HepG2 (cell line): ENCODE measurements around the gene VSTM4. TPM values are rescaled to one million over a fixed set of nuclear protein-coding genes. Genes with fewer than 3 reads are reported as not detected.
A peak's percentile ranks its signal among the peaks of the same experiment; 100 is the strongest.

Experiments used
- ATAC-seq: fragments of 200-7000 bp; cut with Tn5 transposase; 3 replicates; pipeline ENCODE4 v1.9.1; 2020; ENCODE audit warnings: mild to moderate bottlenecking, moderate library complexity
- Bru-seq: library from RNA; stranded (reverse); fragments of 400-500 nt; gene quantifications from one replicate; lab custom pipeline; 2021; lab: Mats Ljungman, UMichigan
- BruChase-seq, 2 experiments: library from RNA; stranded (reverse); fragments of 400-500 nt; gene quantifications; one replicate each; lab custom pipeline; 2021; lab: Mats Ljungman, UMichigan
- BruUV-seq: library from RNA; stranded (reverse); fragments of 400-500 nt; replicated peaks from 2 replicates; lab custom pipeline; 2021; lab: Mats Ljungman, UMichigan
- CTCF ChIA-PET: fragments of 300-600 bp; formaldehyde crosslinking; extraction: SDS; loops from one replicate; lab custom pipeline; 2021; ENCODE audit warnings: low total read pairs, inconsistent platforms, low intra/inter-chr PET ratio; lab: Yijun Ruan, JAX
- POLR2A ChIA-PET: fragments of 350-600 bp; sonication (Branson Sonifier 250); formaldehyde crosslinking; loops from one replicate; lab custom pipeline; 2020; ENCODE audit warnings: antibody characterized with exemption, inconsistent platforms; lab: Yijun Ruan, JAX
- DNase-seq: peaks from one replicate; pipeline ENCODE4 v3.0.0-alpha.2; 2015; ENCODE audit warnings: low spot score
- FAIRE-seq: peaks from 3 replicates; lab custom pipeline; 2011; peaks lifted over from hg19 to GRCh38; lab: Jason Lieb, UNC
- H2AFZ ChIP-seq: one replicate; pipeline ENCODE4 v1.6.1; 2011; ENCODE audit warnings: low read length, inconsistent platforms
- H3K27ac ChIP-seq: fragments of 300-600 bp; 3 replicates; pipeline ENCODE4 v1.8.0; 2011; ENCODE audit warnings: mixed run types, mild to moderate bottlenecking, mixed read lengths, low read length, inconsistent platforms; ENCODE audit not compliant: insufficient read depth; ENCODE audit errors: extremely low read length
- H3K27me3 ChIP-seq, 2 experiments: fragments of 200-600 bp in 1 of 2; 2 replicates in 1 of 2; 3 replicates in 1 of 2; pipeline versions ENCODE4 v1.6.0 to v1.8.0; 2011; ENCODE audit warnings: low read length in 2 of 2, mild to moderate bottlenecking in 2 of 2, moderate library complexity in 2 of 2, inconsistent platforms in 1 of 2; ENCODE audit not compliant: insufficient read depth in 2 of 2, control insufficient read depth in 1 of 2
- H3K36me3 ChIP-seq, 2 experiments: fragments of 200-600 bp in 1 of 2; replicated peaks in 1 of 2; 2 replicates in 1 of 2; 3 replicates in 1 of 2; pipeline versions ENCODE4 v1.5.1 to v1.8.0; 2011; ENCODE audit warnings: low read length in 2 of 2, inconsistent platforms in 1 of 2; ENCODE audit not compliant: insufficient read depth in 2 of 2, control insufficient read depth in 1 of 2
- H3K4me1 ChIP-seq: 2 replicates; pipeline ENCODE4 v1.5.1; 2012; ENCODE audit warnings: low read length, inconsistent platforms; ENCODE audit not compliant: insufficient read depth
- H3K4me2 ChIP-seq: 2 replicates; pipeline ENCODE4 v1.6.0; 2011; ENCODE audit warnings: low read depth, low read length, inconsistent platforms
- H3K4me3 ChIP-seq, 3 experiments: fragments of 200-600 bp in 1 of 3; sonication (generic), shearing (Covaris generic) in 1 of 3; replicated peaks in 1 of 3; 2 replicates each; pipeline ENCODE4 v1.5.1; 2011 to 2016; ENCODE audit warnings: low read length in 3 of 3, inconsistent platforms in 2 of 3, low read depth in 2 of 3, mild to moderate bottlenecking in 2 of 3, control low read depth in 1 of 3, mixed read lengths in 1 of 3; ENCODE audit not compliant: insufficient read depth in 1 of 3
- H3K79me2 ChIP-seq: one replicate; pipeline ENCODE4 v1.6.1; 2011; ENCODE audit warnings: low read length, inconsistent platforms; ENCODE audit not compliant: insufficient read depth
- H3K9ac ChIP-seq: 2 replicates; pipeline ENCODE4 v1.6.0; 2011; ENCODE audit warnings: mild to moderate bottlenecking, low read depth, low read length, inconsistent platforms; ENCODE audit not compliant: insufficient read depth
- H3K9me3 ChIP-seq: 2 replicates; pipeline ENCODE4 v1.5.1; 2012; ENCODE audit warnings: mild to moderate bottlenecking, low read length
- H4K20me1 ChIP-seq: 2 replicates; pipeline ENCODE4 v1.6.0; 2011; ENCODE audit warnings: inconsistent platforms, mild to moderate bottlenecking, low read length, moderate library complexity; ENCODE audit not compliant: insufficient read depth
- FOSL2 ChIP-seq: sonication (generic); formaldehyde crosslinking; IDR thresholded peaks from 2 replicates; pipeline ENCODE4 v1.4.0; 2020; ENCODE audit warnings: missing genetic modification reagents
- ZNF629 ChIP-seq: sonication (generic); formaldehyde crosslinking; conservative IDR thresholded peaks from 2 replicates; pipeline ENCODE4 v1.5.0; 2020; ENCODE audit warnings: missing genetic modification reagents
- WGBS: methylation state at CpG from one replicate; pipeline ENCODE4 v1.1.6; 2017; ENCODE audit warnings: low lambda C conversion rate; 5-methylcytosine and 5-hydroxymethylcytosine counted together
- in situ Hi-C: cut with HindIII; loops from 2 replicates; pipeline ENCODE4 v1.10.0; 2017; ENCODE audit warnings: low pct_unique_long_range_greater_than_20kb; ENCODE audit not compliant: extremely low pct_ligation_motif_present
- intact Hi-C: fragments of 100-400 bp; cut with micrococcal nuclease; formaldehyde crosslinking; loops from one replicate; pipeline ENCODE4 v1.10.0; 2022; ENCODE audit not compliant: unreplicated experiment
- long read RNA-seq, 2 experiments: library from RNA in 1 of 2; library from polyadenylated mRNA in 1 of 2; stranded (forward) in 1 of 2; unstranded in 1 of 2; transcript quantifications; one replicate each; pipeline ENCODE4 v2.0.0, GENCODE V29; 2019 to 2022
- polyA minus RNA-seq, 3 experiments: library from RNA; depleted of rRNA, polyadenylated mRNA; stranded (reverse); fragments of >200 nt; gene quantifications; 2 replicates each; pipeline ENCODE4 v1.2.3, GENCODE V29; 2011; ENCODE audit warnings: low replicate concordance in 1 of 3
- polyA plus RNA-seq, 8 experiments: library from polyadenylated mRNA; depleted of rRNA in 3 of 8; stranded (reverse) in 7 of 8; unstranded in 1 of 8; fragments of >200 nt; fragmentation: Illumina TruSeq in 4 of 8; extraction: Trizol in 4 of 8; gene quantifications; 2 replicates each; pipeline versions ENCODE4 v1.2.1 to v1.2.3, GENCODE V29; 2011 to 2016; ENCODE audit warnings: low read depth in 4 of 8, missing spikeins in 1 of 8, mixed read lengths in 1 of 8; ENCODE audit not compliant: insufficient read depth in 1 of 8
- total RNA-seq, 5 experiments: library from RNA; depleted of rRNA; stranded (reverse); fragments of >200 nt; fragmentation: Illumina TruSeq; extraction: Trizol; gene quantifications; 2 replicates each; pipeline ENCODE4 v1.2.3, GENCODE V29; 2016; ENCODE audit warnings: low read depth in 1 of 5

VSTM4 gene, protein sequence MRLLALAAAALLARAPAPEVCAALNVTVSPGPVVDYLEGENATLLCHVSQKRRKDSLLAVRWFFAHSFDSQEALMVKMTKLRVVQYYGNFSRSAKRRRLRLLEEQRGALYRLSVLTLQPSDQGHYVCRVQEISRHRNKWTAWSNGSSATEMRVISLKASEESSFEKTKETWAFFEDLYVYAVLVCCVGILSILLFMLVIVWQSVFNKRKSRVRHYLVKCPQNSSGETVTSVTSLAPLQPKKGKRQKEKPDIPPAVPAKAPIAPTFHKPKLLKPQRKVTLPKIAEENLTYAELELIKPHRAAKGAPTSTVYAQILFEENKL
- total RNA-seq (2016; rRNA removed; fragmentation: Illumina TruSeq; extraction: Trizol) (not detected in 2 replicates), polyA plus RNA-seq (2011; rRNA removed) (not detected in 2 replicates), polyA minus RNA-seq (2011; rRNA and poly(A)+ RNA removed; ENCODE audit: low replicate concordance) (0.04 TPM in 1 of 2 replicates, not detected in the other), Bru-seq, nascent RNA (percentile 2 among the genes with signal in this experiment), BruChase-seq, experiment 1, labeled RNA remaining after a 6-hour chase (not detected), BruChase-seq, experiment 2, labeled RNA remaining after a 2-hour chase (percentile 2 among the genes with signal in this experiment)
- not detected in 2 replicates for total RNA-seq (2016; cell fraction: cytosol; rRNA removed; fragmentation: Illumina TruSeq; extraction: Trizol; ENCODE audit: low read depth)
- not detected in 2 replicates for total RNA-seq (2016; cell fraction: insoluble cytoplasmic fraction; rRNA removed; fragmentation: Illumina TruSeq; extraction: Trizol)
- not detected in 2 replicates for total RNA-seq (2016; cell fraction: membrane; rRNA removed; fragmentation: Illumina TruSeq; extraction: Trizol)
- total RNA-seq (2016; cell fraction: nucleus; rRNA removed; fragmentation: Illumina TruSeq; extraction: Trizol): not detected in 2 replicates
- not detected in 2 replicates for polyA plus RNA-seq (2011; cell fraction: cytosol; rRNA removed)
- not detected in 2 replicates for polyA plus RNA-seq (2011; cell fraction: nucleus; rRNA removed)
- polyA plus RNA-seq (2012): not detected in 2 replicates
- polyA plus RNA-seq (2016; cell fraction: cytosol; fragmentation: Illumina TruSeq; extraction: Trizol; ENCODE audit: low read depth): not detected in 2 replicates
- polyA plus RNA-seq (2016; cell fraction: insoluble cytoplasmic fraction; fragmentation: Illumina TruSeq; extraction: Trizol; ENCODE audit: low read depth): not detected in 2 replicates
- polyA plus RNA-seq (2016; cell fraction: membrane; fragmentation: Illumina TruSeq; extraction: Trizol; ENCODE audit: low read depth): not detected in 2 replicates
- not detected in 2 replicates for polyA plus RNA-seq (2016; cell fraction: nucleus; fragmentation: Illumina TruSeq; extraction: Trizol; ENCODE audit: insufficient read depth, low read depth)
- not detected in 2 replicates for polyA minus RNA-seq (2011; cell fraction: cytosol; rRNA and poly(A)+ RNA removed)
- not detected in 2 replicates for polyA minus RNA-seq (2011; cell fraction: nucleus; rRNA and poly(A)+ RNA removed)
- long read RNA-seq, experiment 1: 0 reads
- long read RNA-seq, experiment 2: 0 reads

DNA sequence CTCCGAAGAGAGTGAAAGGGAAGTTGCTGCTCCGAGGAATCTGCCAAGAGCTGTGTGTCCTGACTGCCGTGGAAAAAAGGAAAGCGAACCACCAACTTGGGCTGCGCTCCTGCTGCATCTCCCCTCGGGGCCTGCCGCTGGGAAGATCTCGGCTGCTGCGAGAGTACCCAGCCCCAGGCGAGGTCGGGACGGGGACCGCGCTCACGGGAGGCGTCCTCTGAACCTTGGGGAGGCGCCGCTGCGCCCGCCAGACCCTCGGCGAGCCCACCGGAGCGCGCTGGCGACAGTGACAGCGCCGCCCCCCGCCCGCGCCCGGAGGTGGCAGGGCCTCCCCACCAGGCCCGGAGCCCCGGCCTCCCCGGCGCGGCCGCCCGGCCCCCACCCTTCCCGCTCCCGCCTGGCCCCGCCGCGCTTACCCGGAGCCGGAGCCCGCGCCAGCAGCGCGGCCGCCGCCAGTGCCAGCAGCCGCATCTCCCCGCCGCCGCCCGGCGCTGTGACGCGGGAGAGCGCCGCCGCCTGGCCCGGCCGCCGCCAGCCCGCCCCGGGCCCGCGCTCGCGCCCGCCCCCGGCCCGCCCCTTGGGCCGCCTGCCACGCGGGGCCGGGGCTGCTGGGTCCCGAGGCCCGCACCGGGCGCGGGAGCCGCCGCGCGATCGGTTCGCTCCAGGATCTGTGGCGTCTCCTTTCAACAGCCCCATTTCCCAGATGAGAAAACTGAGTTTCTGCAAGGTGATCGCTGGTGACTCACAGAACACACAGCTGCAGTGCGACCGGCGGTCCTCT, at the start of gene VSTM4:
TSS of gene VSTM4 (minus strand) at position 508 of the 781 bp plus-strand sequence. CDS start at position 471, 37 bp downstream.
- intact Hi-C loops: no loop called here
- BruUV-seq: no TSS peak
- Histone ChIP-seq H3K4me1 (no peaks in the 10 kb centered on the region), H4K20me1 (no peaks in the 10 kb centered on the region), H3K4me3 (0 out of 6 replicates have a peak within 1 kb of the TSS, but pooled peaks of 1 of the 3 experiments have one; percentile 10), H3K9ac (no peak within 1 kb of the TSS), H3K79me2 (no peaks in the 10 kb centered on the region), H2AFZ (no peak within 1 kb of the TSS), H3K27ac (no peak within 1 kb of the TSS), H3K9me3 (no peaks in the 10 kb centered on the region), H3K27me3 (peaks cover 2 to 8% of the 10 kb centered on the region in 2 experiments; a peak in 2 of 5 replicates), H3K36me3 (no peaks in the 10 kb centered on the region), H3K4me2 (peak within 1 kb of the TSS; percentile 23; the same call in 1 of the 2 replicates)
- ChIA-PET CTCF (no interaction called here), POLR2A (no interaction called here)
- FAIRE-seq (no peak), DNase-seq (no peak), ATAC-seq (peak; percentile 42; the same call in 2 of the 3 replicates)
- TF ChIP-seq FOSL2 (no peak), ZNF629 (CRISPR knock-in tag) (peak; percentile 76)
- in situ Hi-C loops: no loop called here
- WGBS: 20% methylated on average over 13 of the region's 95 CpGs
